ENCODE data around the gene ADARB1.

DNA sequence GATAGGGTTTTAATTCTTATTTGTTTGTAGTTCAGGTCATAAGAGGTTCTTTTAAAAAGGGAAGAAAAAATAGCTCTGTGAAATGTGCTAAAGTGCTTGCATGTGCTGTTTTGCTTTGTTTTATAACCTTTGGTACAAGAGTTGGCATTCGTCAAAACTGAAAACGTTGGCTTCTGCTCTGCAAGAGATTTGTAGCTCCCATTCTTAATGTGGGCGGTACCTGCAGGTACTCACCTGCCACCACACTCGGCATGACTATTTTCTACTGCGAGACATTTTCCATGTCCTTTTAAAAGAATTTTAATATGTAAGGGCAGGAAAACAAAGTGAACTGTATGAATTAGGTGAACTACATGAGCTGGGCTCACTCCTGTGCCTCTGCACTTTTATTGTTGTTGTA is 92.6 kb downstream of the ADARB1 start:
- TF ChIP-seq, protein P1, sequence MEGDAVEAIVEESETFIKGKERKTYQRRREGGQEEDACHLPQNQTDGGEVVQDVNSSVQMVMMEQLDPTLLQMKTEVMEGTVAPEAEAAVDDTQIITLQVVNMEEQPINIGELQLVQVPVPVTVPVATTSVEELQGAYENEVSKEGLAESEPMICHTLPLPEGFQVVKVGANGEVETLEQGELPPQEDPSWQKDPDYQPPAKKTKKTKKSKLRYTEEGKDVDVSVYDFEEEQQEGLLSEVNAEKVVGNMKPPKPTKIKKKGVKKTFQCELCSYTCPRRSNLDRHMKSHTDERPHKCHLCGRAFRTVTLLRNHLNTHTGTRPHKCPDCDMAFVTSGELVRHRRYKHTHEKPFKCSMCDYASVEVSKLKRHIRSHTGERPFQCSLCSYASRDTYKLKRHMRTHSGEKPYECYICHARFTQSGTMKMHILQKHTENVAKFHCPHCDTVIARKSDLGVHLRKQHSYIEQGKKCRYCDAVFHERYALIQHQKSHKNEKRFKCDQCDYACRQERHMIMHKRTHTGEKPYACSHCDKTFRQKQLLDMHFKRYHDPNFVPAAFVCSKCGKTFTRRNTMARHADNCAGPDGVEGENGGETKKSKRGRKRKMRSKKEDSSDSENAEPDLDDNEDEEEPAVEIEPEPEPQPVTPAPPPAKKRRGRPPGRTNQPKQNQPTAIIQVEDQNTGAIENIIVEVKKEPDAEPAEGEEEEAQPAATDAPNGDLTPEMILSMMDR (optimal IDR thresholded peaks at IDR 0.05 in 1 of 3, IDR thresholded peaks at IDR 0.05 in 1 of 3, conservative IDR thresholded peaks at IDR 0.05 in 1 of 3; ENCODE audit: extremely low read depth in 1 of 3, insufficient read depth in 2 of 3, low read length in 3 of 3) = no peak
- no peak for TF ChIP-seq EZH2 (IDR thresholded peaks at IDR 0.05; ENCODE audit: low read length)
